GM23248 (cell line): ENCODE data around the gene BLVRA.

Source experiments
- EZH2 ChIP-seq: fragments of 200-600 bp; sonication (generic); IDR thresholded peaks from 2 replicates; pipeline ENCODE4 v1.6.1; 2018; ENCODE audit warnings: antibody characterized with exemption, mild to moderate bottlenecking; ENCODE audit not compliant: insufficient read depth, poor library complexity, severe bottlenecking
- EZH2phosphoT487 ChIP-seq: fragments of 200-600 bp; sonication (generic); IDR thresholded peaks from 2 replicates; pipeline ENCODE4 v1.6.1; 2018; ENCODE audit warnings: antibody characterized with exemption, moderate library complexity, mild to moderate bottlenecking, low read depth; ENCODE audit not compliant: insufficient read depth

DNA sequence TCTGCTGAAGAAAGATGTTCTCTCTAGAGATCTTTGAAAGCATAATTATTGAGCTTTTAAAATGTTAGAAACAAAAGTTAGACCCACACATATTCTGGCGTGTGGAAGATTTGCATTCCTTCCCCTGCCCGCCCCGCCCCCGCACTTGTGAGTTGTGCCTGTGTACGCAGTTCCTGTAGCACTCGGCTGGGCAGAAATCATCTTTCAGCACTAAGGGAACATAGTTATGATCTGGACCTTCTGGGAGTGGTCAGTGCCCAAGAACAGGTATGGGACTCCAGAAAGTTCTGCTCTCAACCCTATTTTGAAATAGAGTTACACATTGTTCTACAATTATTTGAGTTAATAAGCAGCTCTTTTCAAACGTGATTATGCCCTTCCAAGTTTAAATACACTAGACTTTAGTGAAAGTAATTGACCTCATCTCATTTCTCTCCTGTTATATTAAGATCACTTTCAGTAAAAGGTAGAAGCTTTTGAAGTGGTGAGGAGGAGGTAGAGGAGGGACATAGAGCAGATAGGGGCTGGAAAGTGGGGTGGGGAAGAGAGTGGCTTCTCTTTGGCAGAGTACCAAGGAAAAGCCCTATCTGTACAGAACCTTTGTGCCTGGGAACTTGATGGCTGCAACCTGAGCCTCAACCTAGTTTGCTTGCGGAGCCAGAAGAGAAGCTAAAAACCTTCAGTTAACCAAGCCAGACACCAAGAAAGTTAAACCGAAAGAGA lies 5.7 kb downstream of the BLVRA start:
- TF ChIP-seq EZH2phosphoT487 (no peak), EZH2 (no peak)
